ENCODE measurements around the gene SCGB1C1.
"Not testable (repeated sequence)": the region's sequence is repeated elsewhere in the genome, so short reads cannot be mapped to it uniquely, and the experiment has no call there.

The SCGB1C1 gene

DNA sequence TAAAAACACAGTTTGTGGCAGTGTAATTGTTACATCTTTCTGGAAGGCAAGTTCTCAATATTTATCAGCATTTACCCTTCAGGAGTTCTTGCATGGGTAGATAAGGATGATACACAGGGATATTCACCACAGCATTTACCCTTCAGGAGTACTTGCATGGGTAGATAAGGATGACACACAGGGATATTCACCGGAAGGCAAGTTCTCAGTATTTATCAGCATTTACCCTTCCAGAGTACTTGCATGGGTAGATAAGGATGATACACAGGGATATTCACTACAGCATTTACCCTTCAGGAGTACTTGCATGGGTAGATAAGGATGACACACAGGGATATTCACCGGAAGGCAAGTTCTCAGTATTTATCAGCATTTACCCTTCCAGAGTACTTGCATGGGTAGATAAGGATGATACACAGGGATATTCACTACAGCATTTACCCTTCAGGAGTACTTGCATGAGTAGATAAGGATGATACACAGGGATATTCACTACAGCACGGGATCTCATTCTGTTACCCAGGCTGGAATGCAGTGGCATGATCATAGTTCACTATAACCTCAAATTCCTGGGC is 27.9 kb downstream of the SCGB1C1 start:
- not testable (repeated sequence) for DNase-seq

DNA sequence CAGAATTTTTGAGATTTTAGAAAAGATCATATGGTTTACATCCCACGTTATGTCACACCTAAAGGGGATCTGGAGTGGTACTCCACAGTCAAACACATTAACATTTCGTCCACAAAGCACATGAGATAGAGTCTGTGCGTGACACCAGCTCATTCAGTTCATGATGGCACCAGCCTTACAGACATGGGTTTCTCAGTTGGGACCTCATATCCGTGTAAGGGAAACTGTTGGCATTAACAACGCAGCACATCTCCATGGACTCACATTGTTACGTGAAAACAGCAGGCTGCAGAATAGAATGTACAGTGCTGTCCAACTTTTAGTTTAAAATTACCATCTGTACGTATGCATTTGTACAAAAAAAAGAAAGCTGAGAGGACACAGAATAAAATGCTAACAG is 28.7 kb downstream of the SCGB1C1 start:
- DNase-seq, result no peak

DNA sequence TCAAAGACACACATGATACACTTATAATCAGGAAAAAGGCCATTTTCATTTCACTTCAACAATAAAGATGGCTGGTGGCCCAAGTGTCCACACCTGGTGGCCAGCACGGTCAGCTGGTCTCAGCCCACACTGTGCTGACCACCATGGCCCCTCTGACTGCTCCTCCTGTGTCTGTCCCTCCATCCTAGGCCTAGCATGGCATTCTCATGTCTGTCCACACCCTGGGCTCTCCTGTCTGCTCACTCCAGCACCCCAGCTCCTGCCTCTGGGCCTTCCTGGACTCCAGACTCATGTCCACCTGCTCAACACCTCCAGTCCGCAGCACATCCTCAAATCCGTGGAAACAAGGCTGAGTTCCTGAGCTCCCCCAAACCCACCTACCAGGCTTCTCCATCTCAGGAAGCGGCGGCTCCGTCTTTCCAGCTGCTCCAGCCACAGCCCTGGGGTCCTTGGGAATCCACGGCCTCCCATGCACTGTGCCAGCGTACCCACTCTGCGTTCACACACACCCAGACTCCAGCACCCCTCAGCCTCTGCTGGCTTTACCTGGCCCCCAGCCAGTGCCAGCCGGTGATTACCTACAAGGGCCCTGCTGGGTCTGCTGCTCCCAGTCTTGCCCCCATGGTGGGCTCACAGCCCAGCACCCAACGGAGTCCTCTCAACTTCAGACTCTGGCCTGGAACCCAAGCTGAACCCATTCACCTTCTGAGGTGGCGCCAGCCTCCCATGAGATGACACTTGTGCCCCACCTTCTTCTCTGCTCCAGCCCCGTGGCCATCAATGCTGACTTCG is 29.3 kb downstream of the SCGB1C1 start:
- DNase-seq, result no peak

DNA sequence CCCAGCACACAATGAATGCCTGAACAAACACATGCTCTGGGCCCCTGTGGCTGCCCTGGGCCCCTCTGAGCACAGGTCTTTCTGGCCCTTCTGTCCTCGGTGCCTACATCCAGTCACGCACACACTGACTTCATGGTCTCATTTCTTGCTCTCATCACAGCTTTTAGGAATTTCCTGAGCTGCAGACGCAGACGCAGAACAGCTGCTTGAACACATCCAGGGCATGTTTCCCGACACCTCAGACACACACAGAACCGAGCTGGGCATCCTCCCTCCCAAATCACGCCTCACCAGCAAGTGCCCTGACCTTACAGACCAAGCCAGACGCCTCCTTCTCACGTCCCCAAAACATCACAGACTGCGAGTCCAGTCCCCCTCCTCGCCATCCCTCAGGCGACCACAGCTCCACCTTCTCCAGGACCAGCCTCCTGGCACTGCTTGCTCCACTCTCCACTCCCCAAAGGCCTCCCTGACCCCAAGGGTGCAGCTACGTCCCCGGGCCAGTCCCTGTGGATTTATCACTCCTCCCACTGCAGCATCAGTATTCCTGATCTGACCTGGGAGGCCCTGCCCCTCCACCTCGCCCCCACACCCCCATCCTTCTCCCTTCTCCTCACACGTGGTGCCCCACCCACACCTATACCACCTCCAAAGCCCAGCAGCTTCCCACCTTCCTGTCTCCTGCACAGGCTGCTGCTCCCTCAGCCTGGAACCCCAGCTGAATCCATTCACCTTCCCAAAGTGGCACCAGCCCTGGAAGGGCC is 30.3 kb downstream of the SCGB1C1 start:
- DNase-seq, result no peak

GRCh38 chr11:223884-224283 is 31.0 kb downstream of the SCGB1C1 start:
- DNase-seq, result no peak

DNA sequence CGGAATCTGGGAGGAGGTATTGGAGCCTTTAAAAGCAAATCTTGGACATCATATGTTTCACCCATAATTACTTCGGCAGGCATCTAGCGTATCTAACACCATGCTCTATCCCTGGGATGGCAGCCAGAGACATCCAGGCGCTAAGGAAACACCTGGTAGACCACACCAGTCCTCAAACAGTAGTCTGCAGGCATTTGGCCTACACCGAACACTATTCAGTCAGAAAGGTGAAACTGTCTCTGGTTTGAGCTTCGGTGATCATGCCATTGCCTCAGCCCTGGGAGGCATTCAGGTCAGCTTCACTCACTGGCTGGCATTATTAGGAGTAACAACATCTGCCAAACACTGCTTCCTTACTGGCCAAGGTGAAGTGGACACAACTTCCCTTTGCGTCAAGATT is 31.5 kb downstream of the SCGB1C1 start:
- no peak for DNase-seq

- no peak for DNase-seq
These were observed 33.0 kb downstream of the SCGB1C1 start for GRCh38 chr11:225734-226453.

- DNase-seq, result no peak
These were observed 35.0 kb downstream of the SCGB1C1 start for GRCh38 chr11:227824-228379.

GRCh38 chr11:230431-230830 is 37.6 kb downstream of the SCGB1C1 start:
- DNase-seq, result no peak

- DNase-seq, result no peak
These were observed 40.1 kb downstream of the SCGB1C1 start for GRCh38 chr11:232783-233565.

GRCh38 chr11:235180-235579 is 42.3 kb downstream of the SCGB1C1 start:
- no peak for DNase-seq

GRCh38 chr11:235609-235996 is 42.7 kb downstream of the SCGB1C1 start:
- DNase-seq, result peak; percentile 71

DNA sequence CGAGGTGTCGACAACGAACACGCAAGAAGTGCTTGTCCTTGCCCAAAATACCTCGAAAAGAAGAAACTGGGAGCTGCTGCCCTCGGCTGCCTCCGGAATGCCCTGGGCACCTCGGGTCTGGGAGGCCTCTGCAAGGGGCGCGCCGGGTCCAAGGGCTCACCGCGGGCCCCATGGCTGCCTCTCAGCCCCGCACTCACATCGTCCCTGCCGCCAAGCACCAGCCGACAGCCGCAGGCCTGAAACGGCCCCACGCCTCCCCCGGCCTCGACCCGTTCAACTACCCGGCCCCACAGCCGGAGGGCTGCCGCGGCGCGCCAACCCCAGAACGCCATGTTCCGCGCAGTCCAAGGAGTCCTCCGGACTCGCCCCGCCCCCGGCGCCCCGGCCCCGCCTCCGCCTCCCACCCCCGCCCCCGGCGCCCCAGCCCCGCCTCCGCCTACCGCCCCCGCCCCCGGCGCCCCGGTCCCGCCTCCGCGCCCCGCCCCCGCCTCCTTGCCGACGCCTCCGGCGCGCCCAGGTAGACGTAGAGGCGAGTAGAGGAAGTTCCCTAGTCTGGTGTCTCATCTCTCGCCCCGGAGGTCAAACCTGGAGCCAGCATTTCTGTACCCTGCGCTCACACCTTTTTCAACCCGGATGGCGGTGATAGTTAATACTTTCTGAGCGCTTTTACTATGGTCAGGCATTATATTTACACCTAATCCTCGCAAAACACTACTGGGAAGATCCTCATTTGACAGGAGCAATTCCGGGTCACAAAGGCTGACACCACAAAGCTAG is 43.3 kb downstream of the SCGB1C1 start, which contains the start of gene SIRT3:
Gene SIRT3 (minus strand): TSS at position 346 of the 777 bp plus-strand sequence. CDS start 14 bp downstream, at position 332.
- peak; percentile 90 for DNase-seq

DNA sequence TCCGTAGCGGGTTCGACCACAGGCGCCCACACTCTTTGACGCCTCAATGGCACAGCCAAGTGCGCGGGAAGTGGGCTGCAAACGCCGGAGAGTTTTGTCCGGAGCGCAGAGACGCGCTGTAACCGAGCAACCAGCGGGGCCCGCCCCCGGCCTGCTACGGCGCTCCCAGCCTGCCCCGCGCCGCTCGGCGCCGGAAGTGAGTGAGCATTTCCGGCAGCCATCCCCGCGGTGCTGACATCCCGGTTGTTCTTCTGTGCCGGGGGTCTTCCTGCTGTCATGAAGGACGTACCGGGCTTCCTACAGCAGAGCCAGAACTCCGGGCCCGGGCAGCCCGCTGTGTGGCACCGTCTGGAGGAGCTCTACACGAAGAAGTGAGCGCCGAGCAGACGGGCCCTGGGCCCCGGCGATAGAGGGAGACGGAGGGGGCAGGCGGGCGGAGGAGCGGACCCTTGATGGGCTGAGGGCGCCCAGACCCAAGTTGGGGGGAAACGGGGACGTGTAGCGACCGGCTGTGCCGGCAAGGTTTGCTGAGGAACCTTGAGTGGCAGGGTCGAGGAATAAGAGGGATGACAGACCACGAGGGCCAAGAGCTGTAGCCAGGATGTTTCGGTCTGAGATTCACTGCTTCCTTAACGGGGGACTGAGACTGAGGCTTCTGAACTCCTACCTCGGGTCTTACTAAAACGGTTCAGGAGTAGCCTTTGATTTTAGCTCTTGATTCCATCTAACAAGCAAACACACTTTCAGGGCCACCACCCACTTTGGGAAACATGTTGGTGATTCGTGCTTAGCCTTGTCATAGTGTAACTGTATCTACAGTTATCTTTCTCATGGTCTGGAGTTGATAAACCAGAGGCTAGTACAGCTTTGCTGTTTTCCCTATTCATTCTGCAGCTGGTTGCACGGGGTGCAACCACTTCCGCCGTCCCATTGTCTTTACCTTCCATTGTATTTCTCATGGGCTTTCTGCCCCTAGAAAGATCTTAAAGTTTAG is 44.2 kb downstream of the SCGB1C1 start, which contains the start of gene PSMD13:
Gene PSMD13 (plus strand): TSS at position 203 of the 994 bp plus-strand sequence. CDS start 74 bp downstream, at position 277.
- DNase-seq, result peak; percentile 87

- DNase-seq, result not testable (repeated sequence)
These were observed 45.5 kb downstream of the SCGB1C1 start for GRCh38 chr11:238346-238745.

GRCh38 chr11:240315-240714 is 47.4 kb downstream of the SCGB1C1 start:
- DNase-seq, result no peak

DNA sequence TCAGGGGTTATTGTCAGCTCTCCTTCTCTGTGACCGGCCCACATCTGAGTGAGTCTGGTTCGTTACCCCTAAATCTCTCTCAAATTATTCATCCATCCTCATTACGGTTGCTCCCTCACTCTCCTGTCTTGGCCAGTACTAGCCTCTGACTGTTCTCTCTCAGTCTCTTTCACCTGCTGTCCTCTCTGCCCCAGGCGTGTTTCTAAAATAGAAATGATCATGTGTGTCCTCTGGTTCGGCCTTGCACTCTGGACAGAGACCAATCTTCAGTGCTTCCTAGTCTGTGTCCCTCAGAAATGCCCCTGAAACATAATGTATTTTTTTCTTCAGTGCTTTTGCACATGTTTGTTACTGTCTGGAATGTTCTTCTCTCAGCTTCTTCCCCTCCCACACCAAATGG is 48.8 kb downstream of the SCGB1C1 start:
- no peak for DNase-seq
